ENCODE results near the gene PCGF3.

PCGF3 gene

DNA sequence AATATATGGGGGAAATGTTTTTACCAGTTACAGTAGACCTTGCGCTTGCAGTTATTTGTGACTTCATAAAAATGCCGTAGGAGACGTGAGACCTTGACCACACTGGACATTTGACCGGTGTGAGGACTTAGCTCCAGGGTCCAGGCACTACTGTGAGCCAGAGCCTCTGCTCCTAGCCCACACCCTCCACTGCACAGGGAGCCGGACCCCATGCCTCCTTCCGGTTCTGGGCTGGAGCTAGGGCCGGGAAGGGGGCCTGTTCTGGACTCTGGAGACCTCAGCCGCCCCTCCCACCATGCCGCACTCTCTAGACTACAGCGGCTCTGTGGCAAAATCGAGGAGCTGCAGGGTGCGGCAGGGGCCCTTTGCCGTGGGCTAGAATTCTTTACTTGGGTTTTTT, 5.3 kb downstream of the PCGF3 start:
- DNase-seq, result no peak
- H3K4me3 ChIP-seq (ENCODE audit: control insufficient read depth in 1 of 7, extremely low read depth in 1 of 7, insufficient read depth in 4 of 7, low read depth in 2 of 7, low read length in 6 of 7), result no peak overlapping the region
- H3K4me1 ChIP-seq (ENCODE audit: control extremely low read depth in 1 of 4, control insufficient read depth in 4 of 4, insufficient read depth in 4 of 4, low read length in 3 of 4), result peaks cover 2 to 21% (median 7%) of the 10 kb centered on the region in 4 experiments
- CTCF ChIA-PET, result interaction anchor here (0.6 kb wide), 1 partner anchor 29 kb away, joined by 3 read pairs; no protein-coding TSS in a partner anchor
- no peaks in the 10 kb centered on the region for H3K9me3 ChIP-seq (ENCODE audit: control extremely low read depth in 1 of 5, control insufficient read depth in 4 of 5, insufficient read depth in 2 of 5, low read depth in 1 of 5, low read length in 4 of 5)
- H3K27me3 ChIP-seq (replicated peaks in 2 of 5; ENCODE audit: control insufficient read depth in 4 of 5, insufficient read depth in 5 of 5, low read length in 4 of 5), result no peaks in the 10 kb centered on the region
- H3K27ac ChIP-seq (ENCODE audit: insufficient read depth in 1 of 2, low read depth in 1 of 2, low read length in 2 of 2, poor library complexity in 1 of 2, severe bottlenecking in 2 of 2), result no peak overlapping the region
- H3K36me3 ChIP-seq (ENCODE audit: control insufficient read depth in 4 of 4, insufficient read depth in 4 of 4, low read length in 3 of 4), result peaks cover 7 to 27% (median 12%) of the 10 kb centered on the region in 4 experiments
- 97% methylated on average over 7 of the region's 13 CpGs for WGBS (ENCODE audit: insufficient coverage)
- POLR2A ChIA-PET, result no interaction called here

DNA sequence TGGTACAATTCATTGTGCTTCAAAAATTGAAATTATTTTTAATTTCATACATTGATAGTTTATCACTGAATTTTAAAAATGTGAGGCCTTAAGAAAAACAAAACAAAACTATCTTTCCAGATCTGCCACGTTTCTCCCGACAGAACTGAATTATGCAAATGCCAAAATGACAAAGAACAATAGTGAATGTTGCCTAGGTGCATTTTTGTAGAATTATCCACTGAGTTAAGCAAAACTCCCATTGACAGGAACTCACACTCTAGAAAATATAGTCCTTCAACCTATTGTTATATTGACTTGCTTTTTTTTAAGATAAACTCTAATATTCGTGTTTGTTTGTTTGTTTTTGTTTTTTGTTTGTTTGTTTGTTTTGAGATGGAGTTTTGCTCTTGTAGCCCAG, 6.5 kb downstream of the PCGF3 start:
- CTCF ChIA-PET, result no interaction called here
- POLR2A ChIA-PET, result no interaction called here
- DNase-seq, result no peak
- H3K36me3 ChIP-seq (ENCODE audit: control insufficient read depth in 4 of 4, insufficient read depth in 4 of 4, low read length in 3 of 4), result peaks cover 7 to 27% (median 12%) of the 10 kb centered on the region in 4 experiments
- no peak overlapping the region for H3K27ac ChIP-seq (ENCODE audit: insufficient read depth in 1 of 2, low read depth in 1 of 2, low read length in 2 of 2, poor library complexity in 1 of 2, severe bottlenecking in 2 of 2)
- H3K9me3 ChIP-seq (ENCODE audit: control extremely low read depth in 1 of 5, control insufficient read depth in 4 of 5, insufficient read depth in 2 of 5, low read depth in 1 of 5, low read length in 4 of 5), result no peaks in the 10 kb centered on the region
- H3K4me1 ChIP-seq (ENCODE audit: control extremely low read depth in 1 of 4, control insufficient read depth in 4 of 4, insufficient read depth in 4 of 4, low read length in 3 of 4), result peaks cover 2 to 12% (median 2%) of the 10 kb centered on the region in 4 experiments
- H3K4me3 ChIP-seq (ENCODE audit: control insufficient read depth in 1 of 7, extremely low read depth in 1 of 7, insufficient read depth in 4 of 7, low read depth in 2 of 7, low read length in 6 of 7), result no peak overlapping the region
- H3K27me3 ChIP-seq (replicated peaks in 2 of 5; ENCODE audit: control insufficient read depth in 4 of 5, insufficient read depth in 5 of 5, low read length in 4 of 5), result no peaks in the 10 kb centered on the region
- WGBS (ENCODE audit: insufficient coverage), result no CpG with 5 or more reads among the region's 3 CpGs

DNA sequence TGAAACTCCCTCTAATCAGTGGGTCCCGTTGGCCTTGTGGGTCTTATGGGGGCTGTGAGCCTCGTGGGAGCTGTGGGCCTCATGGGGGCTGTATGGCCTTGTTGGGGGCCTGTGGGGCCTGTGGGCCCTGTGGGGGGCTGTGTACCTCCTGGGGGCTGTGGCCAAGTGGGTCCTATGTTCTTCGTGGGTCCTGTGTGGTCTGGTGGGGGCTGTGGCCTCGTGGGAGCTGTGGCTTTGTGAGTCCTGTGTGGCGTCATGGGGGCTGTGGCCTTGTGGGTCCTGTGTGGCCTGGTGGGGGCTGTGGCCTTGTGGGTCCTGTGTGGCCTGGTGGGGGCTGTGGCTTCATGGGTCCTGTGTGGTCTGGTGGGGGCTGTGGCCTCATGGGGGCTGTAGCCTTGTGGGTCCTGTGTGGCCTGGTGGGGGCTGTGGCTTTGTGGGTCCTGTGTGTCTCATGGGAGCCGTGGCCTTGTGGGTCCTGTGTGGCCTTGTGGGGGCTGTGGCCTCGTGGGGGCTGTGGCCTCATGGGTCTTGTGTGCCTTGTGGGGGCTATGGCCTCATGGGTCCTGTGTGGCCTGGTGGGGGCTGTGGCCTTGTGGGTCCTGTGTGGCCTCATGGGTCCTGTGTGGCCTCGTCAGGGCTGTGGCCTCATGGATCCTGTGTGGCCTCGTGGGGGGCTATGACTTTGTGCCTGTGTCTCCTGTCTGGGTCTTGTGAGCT, 7.4 kb downstream of the PCGF3 start:
- CTCF ChIA-PET, result interaction anchor here (1.1 kb wide), 1 partner anchor 29 kb away, joined by 4 read pairs; no protein-coding TSS in a partner anchor
- POLR2A ChIA-PET, result no interaction called here
- 88% methylated on average over 4 of the region's 9 CpGs for WGBS (ENCODE audit: insufficient coverage)

DNA sequence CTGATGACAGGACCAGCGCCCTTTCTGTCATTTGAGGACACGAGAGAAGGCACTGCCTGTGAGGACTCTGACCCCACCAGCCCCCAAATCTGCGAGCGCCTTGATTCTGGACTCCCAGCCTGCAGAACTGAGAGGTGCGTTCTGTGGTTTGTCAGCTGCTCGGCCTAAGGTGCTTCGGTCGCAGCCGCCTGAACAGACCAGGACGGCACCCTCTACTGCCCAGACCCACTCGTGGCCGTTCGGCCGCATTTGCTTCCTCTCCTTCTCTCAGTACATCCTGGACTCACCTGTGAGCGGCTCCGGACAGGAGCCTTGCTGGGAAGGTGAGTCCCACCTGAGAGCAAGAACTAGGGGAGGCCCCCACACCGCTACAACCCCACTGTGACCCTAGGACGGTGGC, 8.5 kb downstream of the PCGF3 start:
- H3K27ac ChIP-seq (ENCODE audit: insufficient read depth in 1 of 2, low read depth in 1 of 2, low read length in 2 of 2, poor library complexity in 1 of 2, severe bottlenecking in 2 of 2), result no peak overlapping the region
- H3K4me3 ChIP-seq (ENCODE audit: control insufficient read depth in 1 of 7, extremely low read depth in 1 of 7, insufficient read depth in 4 of 7, low read depth in 2 of 7, low read length in 6 of 7), result no peak overlapping the region
- ChIA-PET POLR2A (no interaction called here), CTCF (interaction anchor here (1.1 kb wide), 1 partner anchor 28 kb away, joined by 4 read pairs; no protein-coding TSS in a partner anchor)
- peaks cover 0 to 2% (median 0%) of the 10 kb centered on the region in 4 experiments for H3K4me1 ChIP-seq (ENCODE audit: control extremely low read depth in 1 of 4, control insufficient read depth in 4 of 4, insufficient read depth in 4 of 4, low read length in 3 of 4)
- H3K27me3 ChIP-seq (replicated peaks in 2 of 5; ENCODE audit: control insufficient read depth in 4 of 5, insufficient read depth in 5 of 5, low read length in 4 of 5), result no peaks in the 10 kb centered on the region
- 95% methylated on average over 14 of the region's 18 CpGs for WGBS (ENCODE audit: insufficient coverage)
- H3K36me3 ChIP-seq (ENCODE audit: control insufficient read depth in 4 of 4, insufficient read depth in 4 of 4, low read length in 3 of 4), result peaks cover 7 to 27% (median 10%) of the 10 kb centered on the region in 4 experiments
- no peaks in the 10 kb centered on the region for H3K9me3 ChIP-seq (ENCODE audit: control extremely low read depth in 1 of 5, control insufficient read depth in 4 of 5, insufficient read depth in 2 of 5, low read depth in 1 of 5, low read length in 4 of 5)
- DNase-seq, result no peak

More for the DNA sequence above, 7.4 kb downstream of the PCGF3 start:
- Histone ChIP-seq H3K9me3 (ENCODE audit: control extremely low read depth in 1 of 5, control insufficient read depth in 4 of 5, insufficient read depth in 2 of 5, low read depth in 1 of 5, low read length in 4 of 5) (no peaks in the 10 kb centered on the region), H3K4me3 (ENCODE audit: control insufficient read depth in 1 of 7, extremely low read depth in 1 of 7, insufficient read depth in 4 of 7, low read depth in 2 of 7, low read length in 6 of 7) (no peak overlapping the region), H3K36me3 (ENCODE audit: control insufficient read depth in 4 of 4, insufficient read depth in 4 of 4, low read length in 3 of 4) (peaks cover 7 to 27% (median 12%) of the 10 kb centered on the region in 4 experiments), H3K4me1 (ENCODE audit: control extremely low read depth in 1 of 4, control insufficient read depth in 4 of 4, insufficient read depth in 4 of 4, low read length in 3 of 4) (peaks cover 0 to 7% (median 1%) of the 10 kb centered on the region in 4 experiments), H3K27me3 (replicated peaks in 2 of 5; ENCODE audit: control insufficient read depth in 4 of 5, insufficient read depth in 5 of 5, low read length in 4 of 5) (no peaks in the 10 kb centered on the region), H3K27ac (ENCODE audit: insufficient read depth in 1 of 2, low read depth in 1 of 2, low read length in 2 of 2, poor library complexity in 1 of 2, severe bottlenecking in 2 of 2) (no peak overlapping the region)
- DNase-seq, result no peak

DNA sequence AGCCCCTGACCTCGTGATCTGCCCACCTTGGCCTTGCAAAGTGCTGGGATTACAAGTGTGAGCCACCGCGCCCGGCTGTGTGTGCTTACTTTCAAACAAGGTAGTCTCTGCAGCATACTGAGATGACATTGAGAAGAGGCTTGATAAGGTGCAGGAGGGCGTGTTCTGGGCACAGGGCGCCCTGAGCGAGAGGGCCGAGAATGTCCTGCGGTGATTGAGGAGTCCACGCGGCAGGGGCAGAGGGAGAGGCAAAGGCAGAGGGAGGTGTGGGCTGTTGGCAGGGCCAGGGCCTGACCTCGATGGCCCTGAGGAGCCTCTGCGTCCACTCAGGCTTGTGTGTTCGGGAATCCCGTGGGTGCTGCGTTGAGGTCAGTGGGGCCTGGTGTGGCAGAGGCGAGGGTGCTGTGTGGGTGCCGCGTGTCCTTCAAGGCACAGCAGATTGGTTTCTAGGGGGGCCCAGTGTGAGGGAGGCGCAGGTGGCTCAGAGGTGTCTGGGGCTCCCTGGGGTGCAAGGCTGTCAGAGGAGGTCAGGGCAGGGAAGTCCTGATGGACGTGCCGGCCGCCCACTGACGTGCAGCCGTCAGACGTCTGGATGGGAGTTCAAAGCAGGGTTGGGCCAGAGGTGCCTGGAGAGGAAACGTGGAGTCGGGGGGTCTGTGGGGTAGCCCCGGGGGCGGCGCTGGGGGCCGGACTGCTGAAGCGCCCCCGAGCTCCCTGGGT, 12.1 kb downstream of the PCGF3 start:
- ChIA-PET POLR2A (no interaction called here), CTCF (interaction anchor here (1.5 kb wide), 1 partner anchor 8 kb away, joined by 5 read pairs; no protein-coding TSS in a partner anchor)
- peak overlapping the region in 1 of 2 experiments; percentile 14 for H3K27ac ChIP-seq (ENCODE audit: insufficient read depth in 1 of 2, low read depth in 1 of 2, low read length in 2 of 2, poor library complexity in 1 of 2, severe bottlenecking in 2 of 2)
- no peaks in the 10 kb centered on the region for H3K27me3 ChIP-seq (replicated peaks in 2 of 5; ENCODE audit: control insufficient read depth in 4 of 5, insufficient read depth in 5 of 5, low read length in 4 of 5)
- no peak overlapping the region for H3K4me3 ChIP-seq (ENCODE audit: control insufficient read depth in 1 of 7, extremely low read depth in 1 of 7, insufficient read depth in 4 of 7, low read depth in 2 of 7, low read length in 6 of 7)
- peaks cover 0 to 23% (median 8%) of the 10 kb centered on the region in 4 experiments for H3K4me1 ChIP-seq (ENCODE audit: control extremely low read depth in 1 of 4, control insufficient read depth in 4 of 4, insufficient read depth in 4 of 4, low read length in 3 of 4)
- no peaks in the 10 kb centered on the region for H3K9me3 ChIP-seq (ENCODE audit: control extremely low read depth in 1 of 5, control insufficient read depth in 4 of 5, insufficient read depth in 2 of 5, low read depth in 1 of 5, low read length in 4 of 5)
- peaks cover 0 to 31% (median 4%) of the 10 kb centered on the region in 4 experiments for H3K36me3 ChIP-seq (ENCODE audit: control insufficient read depth in 4 of 4, insufficient read depth in 4 of 4, low read length in 3 of 4)
- 98% methylated on average over 34 of the region's 34 CpGs for WGBS (ENCODE audit: insufficient coverage)
- no peak for DNase-seq

DNA sequence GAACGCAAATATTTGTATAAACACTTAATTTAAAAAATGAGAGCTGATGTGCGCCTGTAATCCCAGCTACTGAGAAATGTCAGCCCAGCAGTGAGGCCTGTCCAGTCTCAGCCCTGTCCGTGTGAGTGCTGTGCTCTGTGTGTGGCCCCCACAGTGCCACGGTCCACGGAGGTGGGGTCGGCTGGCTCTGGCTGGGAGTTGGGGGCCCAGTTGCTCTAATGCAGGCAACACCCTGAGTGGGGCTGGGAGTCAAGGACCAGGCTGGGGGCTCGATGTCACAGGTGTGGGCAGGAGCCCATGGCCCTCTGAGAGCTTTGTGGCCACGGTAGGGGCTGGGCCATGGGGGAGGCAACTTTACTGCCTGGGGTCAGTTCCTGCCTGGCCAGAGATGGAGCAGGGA, 12.8 kb downstream of the PCGF3 start:
- Histone ChIP-seq H3K9me3 (ENCODE audit: control extremely low read depth in 1 of 5, control insufficient read depth in 4 of 5, insufficient read depth in 2 of 5, low read depth in 1 of 5, low read length in 4 of 5) (no peaks in the 10 kb centered on the region), H3K27me3 (replicated peaks in 2 of 5; ENCODE audit: control insufficient read depth in 4 of 5, insufficient read depth in 5 of 5, low read length in 4 of 5) (no peaks in the 10 kb centered on the region), H3K4me1 (ENCODE audit: control extremely low read depth in 1 of 4, control insufficient read depth in 4 of 4, insufficient read depth in 4 of 4, low read length in 3 of 4) (peaks cover 0 to 23% (median 8%) of the 10 kb centered on the region in 4 experiments), H3K27ac (ENCODE audit: insufficient read depth in 1 of 2, low read depth in 1 of 2, low read length in 2 of 2, poor library complexity in 1 of 2, severe bottlenecking in 2 of 2) (no peak overlapping the region), H3K36me3 (ENCODE audit: control insufficient read depth in 4 of 4, insufficient read depth in 4 of 4, low read length in 3 of 4) (peaks cover 0 to 36% (median 8%) of the 10 kb centered on the region in 4 experiments), H3K4me3 (ENCODE audit: control insufficient read depth in 1 of 7, extremely low read depth in 1 of 7, insufficient read depth in 4 of 7, low read depth in 2 of 7, low read length in 6 of 7) (no peak overlapping the region)
- POLR2A ChIA-PET, result no interaction called here
- CTCF ChIA-PET, result interaction anchor here (1.3 to 1.5 kb wide), 2 partner anchors 9 to 34 kb away, joined by 5 read pairs; no protein-coding TSS in a partner anchor
- 93% methylated on average over 4 of the region's 8 CpGs for WGBS (ENCODE audit: insufficient coverage)
- no peak for DNase-seq

Data from common myeloid progenitor, CD34-positive (primary cell).